Stimulated activated CD8-positive, alpha-beta memory T cell treated with anti-CD3 and anti-CD28 coated beads, Interleukin-7, amount 100 ng/mL, for 48 hours (primary cell): Measurements from ENCODE around the gene CTXN3.

ENCODE experiments used
- DNase-seq, 2 donors: peaks; one replicate each; pipeline ENCODE4 v3.0.0-alpha.2; 2020; ENCODE audit warnings: low read depth in 1 of 2; ENCODE audit errors: extremely low read depth in 1 of 2

The CTXN3 gene

GRCh38 chr5:127696683-127697082, 47.8 kb downstream of the CTXN3 start:
- no peak for DNase-seq

- DNase-seq: no peak
Observed at GRCh38 chr5:127697894-127698600, 49.2 kb downstream of the CTXN3 start.

DNA sequence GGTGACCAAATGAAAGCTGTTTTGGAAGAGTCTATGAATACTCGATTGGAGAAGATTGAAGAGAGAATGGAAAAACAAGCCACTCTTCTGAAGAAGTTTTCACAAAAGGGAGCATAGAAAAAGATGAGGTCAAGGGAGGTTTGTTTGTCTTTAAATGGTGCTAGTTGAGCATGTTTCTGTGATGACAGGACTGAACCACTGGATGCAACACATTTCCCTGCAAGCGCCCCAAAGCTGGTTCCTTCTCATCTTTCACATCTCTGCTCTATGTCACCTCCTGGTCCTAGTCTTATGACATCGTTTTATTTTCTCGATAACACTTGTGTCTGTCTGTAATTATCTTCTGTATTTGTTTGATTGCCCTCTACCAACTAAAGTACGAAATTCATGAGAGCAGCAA, 50.5 kb downstream of the CTXN3 start:
- no peak for DNase-seq

- no peak for DNase-seq
Observed at GRCh38 chr5:127700237-127700766, 51.4 kb downstream of the CTXN3 start.

GRCh38 chr5:127702434-127702833, 53.6 kb downstream of the CTXN3 start:
- DNase-seq: no peak

GRCh38 chr5:127702926-127703561, 54.2 kb downstream of the CTXN3 start, which contains the start of gene CCDC192:
Gene CCDC192 (plus strand): TSS chr5:127703391. CDS start chr5:127703446, 55 bp downstream.
- DNase-seq: no peak

GRCh38 chr5:127705120-127705892, 56.4 kb downstream of the CTXN3 start:
- no peak for DNase-seq

DNA sequence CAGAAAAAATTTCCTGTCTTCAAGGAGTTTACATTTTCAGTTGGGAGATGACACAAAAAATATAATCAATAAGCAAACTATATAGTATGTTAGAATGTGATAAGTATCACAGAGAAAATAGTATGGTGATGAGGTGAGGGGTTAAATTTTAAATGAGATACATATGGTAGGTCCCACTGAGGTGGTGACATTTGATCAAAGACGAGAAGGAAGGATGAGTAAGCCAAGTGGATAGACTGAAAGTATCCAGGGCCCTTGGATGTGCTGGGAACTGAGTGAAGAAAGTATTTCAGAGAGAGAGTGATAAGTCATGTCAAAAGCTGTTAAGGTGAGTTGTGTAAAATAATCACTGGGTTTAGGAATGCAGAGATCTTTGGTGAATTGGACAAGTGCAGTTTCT, 57.8 kb downstream of the CTXN3 start:
- no peak for DNase-seq

DNA sequence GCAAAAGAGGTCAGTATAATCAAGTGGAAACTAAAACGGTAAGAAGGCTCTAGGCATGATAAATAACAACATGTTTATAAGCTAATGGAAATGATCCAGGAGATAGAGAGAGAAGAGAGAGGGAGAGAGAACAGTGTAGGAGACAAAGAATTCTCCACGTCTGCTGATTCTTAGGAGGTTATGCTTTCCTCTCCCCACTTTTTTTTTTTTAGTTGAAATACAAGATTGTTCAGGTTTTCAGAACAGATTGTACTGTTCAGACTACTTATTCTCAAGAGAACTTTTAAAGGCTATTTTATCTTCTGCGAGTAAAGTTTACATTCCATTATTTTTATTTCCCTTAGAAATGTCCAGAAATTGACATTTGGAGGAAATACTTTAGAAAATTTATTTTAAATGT, 58.3 kb downstream of the CTXN3 start:
- DNase-seq: no peak
